Tibial nerve (tissue), 4 donors: ENCODE data around the gene TPRN. TPM values are rescaled to one million over a fixed set of nuclear protein-coding genes. Genes with fewer than 3 reads are reported as not detected.

Source experiments
- DNase-seq, 2 donors: peaks; one replicate each; pipeline ENCODE4 v3.0.0-alpha.2; 2019; ENCODE audit warnings: low spot score in 2 of 2
- H3K27ac ChIP-seq, 4 donors: fragments of 200-600 bp; sonication (generic) in 3 of 4; one replicate each; pipeline ENCODE4 v1.5.1; 2017 to 2019; ENCODE audit warnings: mild to moderate bottlenecking in 1 of 4
- H3K27me3 ChIP-seq, 2 donors: fragments of 200-600 bp; sonication (generic) in 1 of 2; one replicate each; pipeline versions ENCODE4 v1.5.1 to v1.6.0; 2017 to 2019
- H3K36me3 ChIP-seq, 3 donors: fragments of 200-600 bp; sonication (generic); one replicate each; pipeline ENCODE4 v1.5.1; 2018 to 2019
- H3K4me1 ChIP-seq, 4 donors: fragments of 200-600 bp; sonication (generic) in 3 of 4; one replicate each; pipeline ENCODE4 v1.5.1; 2017 to 2019
- H3K4me3 ChIP-seq, 4 donors: fragments of 200-600 bp; sonication (generic) in 3 of 4; one replicate each; pipeline ENCODE4 v1.5.1; 2017 to 2019; ENCODE audit warnings: mild to moderate bottlenecking in 1 of 4, moderate library complexity in 1 of 4
- H3K9me3 ChIP-seq, 4 donors: fragments of 200-600 bp; sonication (generic) in 3 of 4; one replicate each; pipeline ENCODE4 v1.5.1; 2017 to 2019
- CTCF ChIP-seq, 5 experiments: fragments of 200-600 bp in 3 of 5; fragments of 450-650 bp in 2 of 5; sonication (generic) in 3 of 5; IDR thresholded peaks; one replicate each; pipeline ENCODE4 v1.5.1; 2016 to 2019; ENCODE audit warnings: antibody characterized with exemption in 5 of 5, mild to moderate bottlenecking in 3 of 5, moderate library complexity in 2 of 5
- EP300 ChIP-seq, 2 donors: sonication (generic); formaldehyde crosslinking; IDR thresholded peaks; one replicate each; pipeline ENCODE4 v1.6.1; 2017; ENCODE audit warnings: antibody characterized with exemption in 2 of 2, mild to moderate bottlenecking in 1 of 2
- POLR2A ChIP-seq, 2 donors: fragments of 450-650 bp; IDR thresholded peaks; one replicate each; pipeline ENCODE4 v1.6.1; 2017; ENCODE audit warnings: antibody characterized with exemption in 2 of 2, mild to moderate bottlenecking in 2 of 2, moderate library complexity in 2 of 2
- WGBS, 2 donors: methylation state at CpG; one replicate each; pipeline ENCODE4 v1.1.5; 2018; 5-methylcytosine and 5-hydroxymethylcytosine counted together
- total RNA-seq, 4 donors: library from RNA; depleted of rRNA; stranded (reverse); fragments of >200 nt; gene quantifications; one replicate each; pipeline ENCODE4 v1.1.0, GENCODE V29; 2016

Gene TPRN
- total RNA-seq, 4 donors from 2014 or later, result 6.8 to 12.3 (median 8.9) TPM

DNA sequence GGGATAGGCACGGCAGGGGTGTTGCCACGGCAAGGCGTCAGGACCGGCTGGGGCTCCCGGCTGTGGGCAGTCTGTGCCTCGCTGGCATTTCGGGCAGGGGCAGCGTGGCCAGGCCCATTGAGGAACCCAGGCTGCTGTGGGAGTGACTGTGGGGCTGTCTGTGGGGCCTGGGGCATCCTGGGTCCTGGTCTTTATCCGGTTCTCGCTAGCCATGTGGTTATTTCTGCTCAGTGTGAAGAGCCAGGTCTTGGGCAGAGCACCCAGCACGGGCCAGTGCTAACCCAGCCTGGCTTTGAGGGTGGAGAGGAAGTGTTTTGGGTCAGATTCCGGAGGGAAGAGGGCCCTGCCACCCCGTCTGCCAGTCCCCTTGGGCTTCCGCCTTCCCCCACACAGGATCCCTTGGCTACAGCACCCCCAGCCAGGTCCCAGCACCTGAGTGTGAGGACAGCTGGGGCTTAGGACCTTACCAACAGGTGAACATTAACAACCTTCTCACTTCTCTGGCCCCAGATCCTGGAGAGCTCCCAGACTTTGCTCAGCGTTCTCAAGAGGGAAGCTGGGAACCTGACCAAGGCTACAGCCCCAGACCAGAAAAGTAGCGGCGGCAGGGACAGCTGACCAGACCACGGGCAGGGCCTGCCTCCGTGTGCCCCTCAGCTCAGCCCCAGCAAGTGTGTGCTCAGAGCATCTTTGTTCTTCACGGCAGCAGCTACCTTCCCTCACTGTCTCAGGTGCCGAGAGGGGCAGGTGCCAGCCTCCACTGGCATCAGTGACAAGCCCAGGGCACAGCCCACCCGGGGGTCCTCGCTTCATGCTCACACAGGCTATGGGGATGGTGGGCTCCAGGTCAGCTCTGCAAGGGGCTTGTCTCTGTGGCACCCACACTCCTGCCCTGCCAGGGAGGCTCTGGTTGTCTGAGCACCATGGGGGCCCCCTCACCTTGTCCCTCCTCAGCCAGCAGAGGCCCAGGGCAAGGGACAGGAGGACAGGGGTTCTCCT, 10.9 kb downstream of the TPRN start:
- Histone ChIP-seq H3K4me3 (peak overlapping the region; percentile 78 to 99 (median 91)), H3K27me3 (no peaks in the 10 kb centered on the region), H3K36me3 (peaks cover 0 to 53% (median 10%) of the 10 kb centered on the region in 3 donors), H3K9me3 (no peaks in the 10 kb centered on the region), H3K4me1 (peaks cover 7 to 66% (median 34%) of the 10 kb centered on the region in 4 donors), H3K27ac (peak overlapping the region; percentile 67 to 98 (median 94))
- TF ChIP-seq CTCF (IDR thresholded peaks at IDR 0.05) (no peak), POLR2A (IDR thresholded peaks at IDR 0.05) (no peak), EP300 (IDR thresholded peaks at IDR 0.05) (no peak)
- 24 to 48% methylated on average over 18 to 23 of the region's 23 CpGs for WGBS, 2 donors
- DNase-seq, result no peak

DNA sequence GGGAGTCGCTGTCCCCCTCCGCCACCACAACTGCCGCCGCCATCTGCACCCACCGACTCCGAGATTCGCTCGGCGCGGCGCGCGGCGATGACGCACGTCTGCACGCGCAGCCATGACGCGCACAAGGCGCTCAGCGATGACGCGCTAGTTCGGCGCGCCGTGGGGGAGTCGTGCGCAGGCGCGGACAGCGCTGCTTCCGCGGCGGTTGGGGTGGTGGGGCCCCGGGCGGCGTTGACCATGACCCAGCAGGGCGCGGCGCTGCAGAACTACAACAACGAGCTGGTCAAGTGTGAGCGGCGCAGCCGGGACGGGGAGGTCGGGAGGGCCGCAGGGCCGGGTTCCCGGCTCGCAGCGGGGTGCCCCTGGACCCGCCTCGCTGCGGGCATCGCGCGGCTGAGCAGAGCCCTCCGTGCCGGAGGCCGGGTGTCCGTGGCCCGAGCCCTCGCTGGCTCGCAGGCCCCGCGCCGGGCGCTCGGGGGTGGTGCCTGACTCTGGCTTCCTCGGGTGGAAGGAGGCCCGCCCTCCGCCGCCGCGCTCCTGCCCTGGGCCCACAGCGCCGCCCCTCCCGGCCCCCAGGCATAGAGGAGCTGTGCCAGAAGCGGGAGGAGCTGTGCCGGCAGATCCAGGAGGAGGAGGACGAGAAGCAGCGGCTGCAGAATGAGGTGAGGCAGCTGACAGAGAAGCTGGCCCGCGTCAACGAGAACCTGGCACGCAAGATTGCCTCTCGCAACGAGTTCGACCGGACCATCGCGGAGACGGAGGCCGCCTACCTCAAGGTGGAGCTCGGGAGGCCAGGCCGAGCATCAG, 11.8 kb downstream of the TPRN start, which contains the start of the genes ANAPC2 and SSNA1:
ANAPC2 (minus strand) TSS at position 71 of the 807 bp plus-strand sequence; CDS start at position 43, 28 bp downstream.
SSNA1 (plus strand) TSS at position 187 of the 807 bp plus-strand sequence; CDS start at position 238, 51 bp downstream.
- peaks cover 7 to 58% (median 34%) of the 10 kb centered on the region in 4 donors for H3K4me1 ChIP-seq
- peak within 1 kb of the TSS; percentile 67 to 98 (median 94) for H3K27ac ChIP-seq
- 0 to 1% methylated on average over 66 to 75 of the region's 98 CpGs for WGBS, 2 donors
- H3K27me3 ChIP-seq, result no peaks in the 10 kb centered on the region
- peak; percentile 85 to 89 for DNase-seq
- TF ChIP-seq EP300 (IDR thresholded peaks at IDR 0.05), result peak; percentile 95 to 99
- TF ChIP-seq POLR2A (IDR thresholded peaks at IDR 0.05), result peak; percentile 68 to 76
- peak; percentile 15 to 69 (median 47) for TF ChIP-seq CTCF (IDR thresholded peaks at IDR 0.05)
- H3K4me3 ChIP-seq, result peak within 1 kb of the TSS; percentile 78 to 99 (median 91)
- no peaks in the 10 kb centered on the region for H3K9me3 ChIP-seq
- peaks cover 0 to 62% (median 19%) of the 10 kb centered on the region in 3 donors for H3K36me3 ChIP-seq

GRCh38 chr9:137188086-137188489, 12.5 kb downstream of the TPRN start:
- 0 to 1% methylated on average over 30 to 31 of the region's 31 CpGs for WGBS, 2 donors
- H3K36me3 ChIP-seq, result peaks cover 0 to 68% (median 24%) of the 10 kb centered on the region in 3 donors
- TF ChIP-seq POLR2A (IDR thresholded peaks at IDR 0.05) (no peak), CTCF (IDR thresholded peaks at IDR 0.05) (no peak), EP300 (IDR thresholded peaks at IDR 0.05) (no peak)
- H3K27ac ChIP-seq, result peak overlapping the region; percentile 67 to 98 (median 94)
- no peak for DNase-seq
- H3K4me1 ChIP-seq, result peaks cover 7 to 58% (median 34%) of the 10 kb centered on the region in 4 donors
- peak overlapping the region; percentile 78 to 99 (median 91) for H3K4me3 ChIP-seq
- H3K27me3 ChIP-seq, result no peaks in the 10 kb centered on the region
- no peaks in the 10 kb centered on the region for H3K9me3 ChIP-seq

- Histone ChIP-seq H3K4me1 (peaks cover 7 to 58% (median 34%) of the 10 kb centered on the region in 4 donors), H3K27ac (peak overlapping the region in 1 of 4 donors; percentile 96), H3K4me3 (peak overlapping the region; percentile 78 to 99 (median 91)), H3K27me3 (no peaks in the 10 kb centered on the region), H3K9me3 (no peaks in the 10 kb centered on the region), H3K36me3 (peaks cover 0 to 75% (median 31%) of the 10 kb centered on the region in 3 donors)
- TF ChIP-seq POLR2A (IDR thresholded peaks at IDR 0.05) (no peak), EP300 (IDR thresholded peaks at IDR 0.05) (no peak), CTCF (IDR thresholded peaks at IDR 0.05) (no peak)
- DNase-seq, result no peak
- 85% methylated on average over 14 to 15 of the region's 15 CpGs for WGBS, 2 donors
Measured at GRCh38 chr9:137187386-137187785, 13.2 kb downstream of the TPRN start.
